ENCODE results near the gene ZFYVE28. TPM values are rescaled to one million over a fixed set of nuclear protein-coding genes. Genes with fewer than 3 reads are reported as not detected.
A peak's percentile ranks its signal among the peaks of the same experiment; 100 is the strongest.

ZFYVE28 gene
- total RNA-seq, 1 experiment from 2014 or later, result 0.82 TPM

GRCh38 chr4:2261110-2261852, 157.2 kb downstream of the ZFYVE28 start:
- Mint-ChIP-seq H3K27ac (ENCODE audit: unreplicated experiment) (no peak overlapping the region), H3K4me3 (ENCODE audit: unreplicated experiment) (peak overlapping the region; percentile 64), H3K9me3 (ENCODE audit: unreplicated experiment) (no peaks in the 10 kb centered on the region), H3K36me3 (ENCODE audit: insufficient read depth, unreplicated experiment) (no peaks in the 10 kb centered on the region), H3K4me1 (ENCODE audit: low read depth, unreplicated experiment) (no peaks in the 10 kb centered on the region), H3K27me3 (ENCODE audit: insufficient read depth, unreplicated experiment) (no peaks in the 10 kb centered on the region)
- Histone ChIP-seq H3K36me3 (ENCODE audit: control insufficient read depth, insufficient read depth, low read length) (no peaks in the 10 kb centered on the region), H3K4me1 (0 out of 2 replicates have a peak, but pooled peaks cover 5% of the 10 kb centered on the region), H3K9me3 (no peaks in the 10 kb centered on the region), H3K4me3 (ENCODE audit: low read depth, low read length) (peak overlapping the region; percentile 56), H3K27me3 (replicated peaks; ENCODE audit: control insufficient read depth, insufficient read depth, low read length) (no peaks in the 10 kb centered on the region)
- ChIA-PET CTCF (interaction anchor here (1.0 to 1.4 kb wide), 2 partner anchors 41 to 158 kb away, joined by 6 read pairs; partner anchors contain the start of genes CFAP99 and ZFYVE28), POLR2A (interaction anchor here (0.6 to 1.0 kb wide), 2 partner anchors 20 to 220 kb away, joined by 3 to 14 read pairs; partner anchors contain the start of genes HAUS3 and POLN)
- no peak for TF ChIP-seq CTCF (IDR thresholded peaks at IDR 0.05; ENCODE audit: insufficient read depth in 1 of 2, low read depth in 1 of 2, low read length in 1 of 2, severe bottlenecking in 1 of 2, unreplicated experiment in 1 of 2)
- no TSS peak for BruUV-seq (replicated peaks)
- intact Hi-C loops (cut with micrococcal nuclease; ENCODE audit: unreplicated experiment), result loop anchor here (5.0 kb wide), 1 partner anchor 549 kb away; the partner anchor contains the start of gene SLBP
- peak; percentile 30 to 67 for DNase-seq

- peak overlapping the region; percentile 64 for H3K4me3 Mint-ChIP-seq (ENCODE audit: unreplicated experiment)
- no peaks in the 10 kb centered on the region for H3K36me3 Mint-ChIP-seq (ENCODE audit: insufficient read depth, unreplicated experiment)
- H3K9me3 Mint-ChIP-seq (ENCODE audit: unreplicated experiment), result no peaks in the 10 kb centered on the region
- no peaks in the 10 kb centered on the region for H3K36me3 ChIP-seq (ENCODE audit: control insufficient read depth, insufficient read depth, low read length)
- H3K27me3 ChIP-seq (replicated peaks; ENCODE audit: control insufficient read depth, insufficient read depth, low read length), result no peaks in the 10 kb centered on the region
- intact Hi-C loops (cut with micrococcal nuclease; ENCODE audit: unreplicated experiment), result loop anchor here (5.0 kb wide), 1 partner anchor 548 kb away; the partner anchor contains the start of gene SLBP
- H3K4me3 ChIP-seq (ENCODE audit: low read depth, low read length), result peak overlapping the region; percentile 56
- no peaks in the 10 kb centered on the region for H3K27me3 Mint-ChIP-seq (ENCODE audit: insufficient read depth, unreplicated experiment)
- TSS peak; percentile 42 for BruUV-seq (replicated peaks)
- ChIA-PET CTCF (no interaction called here), POLR2A (no interaction called here)
- no peak for TF ChIP-seq CTCF (IDR thresholded peaks at IDR 0.05; ENCODE audit: insufficient read depth in 1 of 2, low read depth in 1 of 2, low read length in 1 of 2, severe bottlenecking in 1 of 2, unreplicated experiment in 1 of 2)
- no peaks in the 10 kb centered on the region for H3K4me1 Mint-ChIP-seq (ENCODE audit: low read depth, unreplicated experiment)
- DNase-seq, result peak in 1 of 2 experiments; percentile 35
- H3K4me1 ChIP-seq, result 0 out of 2 replicates have a peak, but pooled peaks cover 5% of the 10 kb centered on the region
- H3K9me3 ChIP-seq, result no peaks in the 10 kb centered on the region
- no peak overlapping the region for H3K27ac Mint-ChIP-seq (ENCODE audit: unreplicated experiment)
These were observed 157.9 kb downstream of the ZFYVE28 start for GRCh38 chr4:2260344-2261109.

All from Caco-2 (cell line).